NCI-H146 (cell line): ENCODE measurements around the gene RWDD1.
"Not testable (repeated sequence)": the region's sequence is repeated elsewhere in the genome, so short reads cannot be mapped to it uniquely, and the experiment has no call there.

Experiments
- DNase-seq: peaks from one replicate; lab custom pipeline; 2025; lab: John Stamatoyannopoulos, UW

RWDD1 gene

GRCh38 chr6:116560130-116560529 is 11.2 kb upstream of the RWDD1 start:
- no peak for DNase-seq

GRCh38 chr6:116561377-116562018 is 9.8 kb upstream of the RWDD1 start:
- peak; percentile 50 for DNase-seq

- DNase-seq: no peak
Observed at GRCh38 chr6:116562019-116562403, 9.3 kb upstream of the RWDD1 start.

- no peak for DNase-seq
Observed at GRCh38 chr6:116562614-116563013, 8.7 kb upstream of the RWDD1 start.

GRCh38 chr6:116563830-116564229 is 7.5 kb upstream of the RWDD1 start:
- DNase-seq: no peak

GRCh38 chr6:116564311-116564710 is 7.0 kb upstream of the RWDD1 start:
- no peak for DNase-seq

- DNase-seq: no peak
Observed at GRCh38 chr6:116564921-116565872, 6.1 kb upstream of the RWDD1 start.

GRCh38 chr6:116568111-116568510 is 3.2 kb upstream of the RWDD1 start:
- DNase-seq: no peak

- no peak for DNase-seq
Observed at GRCh38 chr6:116568821-116569755, 2.2 kb upstream of the RWDD1 start.

GRCh38 chr6:116571683-116572000 is 338 bp downstream of the RWDD1 start:
- no peak for DNase-seq

GRCh38 chr6:116572162-116572561 is 858 bp downstream of the RWDD1 start:
- DNase-seq: peak; percentile 25

GRCh38 chr6:116575227-116575626 is 3.9 kb downstream of the RWDD1 start:
- DNase-seq: no peak

GRCh38 chr6:116577486-116577885 is 6.2 kb downstream of the RWDD1 start:
- no peak for DNase-seq

- DNase-seq: no peak
Observed at GRCh38 chr6:116578335-116578734, 7.0 kb downstream of the RWDD1 start.

- DNase-seq: no peak
Observed at GRCh38 chr6:116579143-116579542, 7.8 kb downstream of the RWDD1 start.

- DNase-seq: no peak
Observed at GRCh38 chr6:116580198-116580597, 8.9 kb downstream of the RWDD1 start.

GRCh38 chr6:116586276-116586675 is 15.0 kb downstream of the RWDD1 start:
- no peak for DNase-seq

- no peak for DNase-seq
Observed at GRCh38 chr6:116586738-116587137, 15.4 kb downstream of the RWDD1 start.

- no peak for DNase-seq
Observed at GRCh38 chr6:116595247-116595646, 23.9 kb downstream of the RWDD1 start.

- no peak for DNase-seq
Observed at GRCh38 chr6:116596815-116597214, 25.5 kb downstream of the RWDD1 start.

GRCh38 chr6:116603916-116604315 is 32.6 kb downstream of the RWDD1 start:
- DNase-seq: not testable (repeated sequence)

- DNase-seq: not testable (repeated sequence)
Observed at GRCh38 chr6:116604868-116605267, 33.6 kb downstream of the RWDD1 start.
